ENCODE results near the gene ST6GALNAC3.
"Not testable (repeated sequence)": the region's sequence is repeated elsewhere in the genome, so short reads cannot be mapped to it uniquely, and the experiment has no call there.

The ST6GALNAC3 gene

GRCh38 chr1:76101548-76101947 is 27.0 kb downstream of the ST6GALNAC3 start:
- no peak overlapping the region for H3K4me3 ChIP-seq
- H3K27ac ChIP-seq: no peak overlapping the region

GRCh38 chr1:76102046-76102445 is 27.5 kb downstream of the ST6GALNAC3 start:
- no peak overlapping the region for H3K27ac ChIP-seq
- no peak overlapping the region for H3K4me3 ChIP-seq

GRCh38 chr1:76103034-76103433 is 28.5 kb downstream of the ST6GALNAC3 start:
- Histone ChIP-seq H3K27ac (no peak overlapping the region), H3K4me3 (no peak overlapping the region)

GRCh38 chr1:76105372-76105771 is 30.8 kb downstream of the ST6GALNAC3 start:
- Histone ChIP-seq H3K4me3 (no peak overlapping the region), H3K27ac (no peak overlapping the region)

GRCh38 chr1:76106251-76106650 is 31.7 kb downstream of the ST6GALNAC3 start:
- Histone ChIP-seq H3K4me3 (no peak overlapping the region), H3K27ac (no peak overlapping the region)

GRCh38 chr1:76106719-76107235 is 32.2 kb downstream of the ST6GALNAC3 start:
- no peak overlapping the region for H3K4me3 ChIP-seq
- H3K27ac ChIP-seq: no peak overlapping the region

GRCh38 chr1:76109404-76109803 is 34.9 kb downstream of the ST6GALNAC3 start:
- H3K4me3 ChIP-seq: no peak overlapping the region
- H3K27ac ChIP-seq: no peak overlapping the region

- Histone ChIP-seq H3K27ac (no peak overlapping the region), H3K4me3 (no peak overlapping the region)
These were observed 35.5 kb downstream of the ST6GALNAC3 start for GRCh38 chr1:76109901-76110560.

- no peak overlapping the region for H3K4me3 ChIP-seq
These were observed 36.1 kb downstream of the ST6GALNAC3 start for GRCh38 chr1:76110666-76111065.

GRCh38 chr1:76112321-76112720 is 37.8 kb downstream of the ST6GALNAC3 start:
- not testable (repeated sequence) for H3K4me3 ChIP-seq, H3K27ac ChIP-seq

More at GRCh38 chr1:76110666-76111065, 36.1 kb downstream of the ST6GALNAC3 start:
- no peak overlapping the region for H3K27ac ChIP-seq

GRCh38 chr1:76113446-76113845 is 38.9 kb downstream of the ST6GALNAC3 start:
- no peak overlapping the region for H3K27ac ChIP-seq
- H3K4me3 ChIP-seq: no peak overlapping the region

- Histone ChIP-seq H3K4me3 (no peak overlapping the region), H3K27ac (no peak overlapping the region)
These were observed 40.6 kb downstream of the ST6GALNAC3 start for GRCh38 chr1:76115171-76115570.

GRCh38 chr1:76121850-76122249 is 47.3 kb downstream of the ST6GALNAC3 start:
- no peak overlapping the region for H3K27ac ChIP-seq
- H3K4me3 ChIP-seq: no peak overlapping the region

GRCh38 chr1:76122271-76122670 is 47.7 kb downstream of the ST6GALNAC3 start:
- no peak overlapping the region for H3K27ac ChIP-seq

GRCh38 chr1:76123411-76124064 is 49.0 kb downstream of the ST6GALNAC3 start:
- H3K4me3 ChIP-seq, H3K27ac ChIP-seq: not testable (repeated sequence)

More at GRCh38 chr1:76122271-76122670, 47.7 kb downstream of the ST6GALNAC3 start:
- no peak overlapping the region for H3K4me3 ChIP-seq

GRCh38 chr1:76124196-76124595 is 49.6 kb downstream of the ST6GALNAC3 start:
- H3K4me3 ChIP-seq: no peak overlapping the region

GRCh38 chr1:76125473-76126219 is 51.1 kb downstream of the ST6GALNAC3 start:
- no peak overlapping the region for H3K4me3 ChIP-seq
- H3K27ac ChIP-seq: no peak overlapping the region

More at GRCh38 chr1:76124196-76124595, 49.6 kb downstream of the ST6GALNAC3 start:
- no peak overlapping the region for H3K27ac ChIP-seq

GRCh38 chr1:76128096-76128495 is 53.5 kb downstream of the ST6GALNAC3 start:
- Histone ChIP-seq H3K27ac (no peak overlapping the region), H3K4me3 (no peak overlapping the region)

- Histone ChIP-seq H3K4me3 (no peak overlapping the region), H3K27ac (no peak overlapping the region)
These were observed 55.2 kb downstream of the ST6GALNAC3 start for GRCh38 chr1:76129731-76130130.

GRCh38 chr1:76130992-76131391 is 56.4 kb downstream of the ST6GALNAC3 start:
- H3K4me3 ChIP-seq: no peak overlapping the region
- no peak overlapping the region for H3K27ac ChIP-seq

- Histone ChIP-seq H3K27ac (no peak overlapping the region), H3K4me3 (no peak overlapping the region)
These were observed 59.4 kb downstream of the ST6GALNAC3 start for GRCh38 chr1:76133977-76134376.

Measured in skin epidermis (tissue), 12 donors.